HCT116 (cell line): ENCODE results near the gene MBNL2. TPM values are rescaled to one million over a fixed set of nuclear protein-coding genes. Genes with fewer than 3 reads are reported as not detected.
A peak's percentile ranks its signal among the peaks of the same experiment; 100 is the strongest.

ENCODE experiments used
- ATAC-seq: fragments of 200-7000 bp; cut with Tn5 transposase; 2 replicates; pipeline ENCODE4 v1.9.1; 2020; ENCODE audit warnings: mild to moderate bottlenecking, moderate library complexity
- BruUV-seq: library from RNA; stranded (reverse); fragments of 400-500 nt; replicated peaks from 2 replicates; lab custom pipeline; 2021; lab: Mats Ljungman, UMichigan
- CTCF ChIA-PET: fragments of 300-600 bp; sonication (Branson Sonifier 250); formaldehyde crosslinking; loops from one replicate; lab custom pipeline; 2021; ENCODE audit warnings: antibody characterized with exemption; lab: Charles Lee
- POLR2A ChIA-PET: fragments of 300-600, 350-600 bp; sonication (Branson Sonifier 250); formaldehyde crosslinking; loops from one replicate; lab custom pipeline; 2021; ENCODE audit warnings: antibody characterized with exemption; lab: Charles Lee
- RAD21 ChIA-PET, 2 experiments: fragments of 300-600 bp; sonication (Branson Sonifier 250); formaldehyde crosslinking; loops; one replicate each; lab custom pipeline; 2023; ENCODE audit warnings: low total read pairs in 2 of 2; ENCODE audit not compliant: uncharacterized antibody in 2 of 2, unreplicated experiment in 2 of 2, low non-redundant PET in 1 of 2; lab: Charles Lee
- DNase-seq: peaks from one replicate; pipeline ENCODE4 v3.0.0-alpha.2; 2010; ENCODE audit warnings: low read depth, low spot score
- H2AFZ ChIP-seq: fragments of 200-600 bp; shearing (Covaris generic), sonication (generic); 2 replicates; pipeline ENCODE4 v1.6.1; 2017; ENCODE audit warnings: low read depth, mixed run types, mixed read lengths, antibody characterized with exemption, low read length; ENCODE audit not compliant: poor library complexity, severe bottlenecking
- H3K27ac ChIP-seq: 2 replicates; pipeline ENCODE4 v1.5.1; 2012; ENCODE audit warnings: low read depth, low read length
- H3K27me3 ChIP-seq: fragments of 200-600 bp; sonication (generic); 2 replicates; pipeline ENCODE4 v1.6.1; 2016; ENCODE audit warnings: mixed run types, low read length, mixed read lengths; ENCODE audit not compliant: insufficient read depth
- H3K36me3 ChIP-seq, 2 experiments: fragments of 200-500 bp in 1 of 2; fragments of 200-600 bp in 1 of 2; sonication (Bioruptor generic) in 1 of 2; sonication (generic) in 1 of 2; 2 replicates each; pipeline versions ENCODE4 v1.5.1 to v1.6.1; 2014 to 2016; ENCODE audit warnings: low read length in 2 of 2, inconsistent platforms in 1 of 2, mixed read lengths in 1 of 2, mixed run types in 1 of 2; ENCODE audit not compliant: insufficient read depth in 2 of 2, control insufficient read depth in 1 of 2
- H3K4me1 ChIP-seq, 2 experiments: fragments of 200-600 bp in 1 of 2; sonication (generic) in 1 of 2; 2 replicates each; pipeline versions ENCODE4 v1.5.1 to v1.6.1; 2012 to 2017; ENCODE audit warnings: low read length in 2 of 2, inconsistent platforms in 1 of 2, mild to moderate bottlenecking in 1 of 2, mixed read lengths in 1 of 2, mixed run types in 1 of 2, moderate library complexity in 1 of 2; ENCODE audit not compliant: insufficient read depth in 2 of 2, control insufficient read depth in 1 of 2
- H3K4me2 ChIP-seq: fragments of 200-600 bp; sonication (generic); 2 replicates; pipeline ENCODE4 v1.6.1; 2017; ENCODE audit warnings: mixed run types, low read length, mixed read lengths
- H3K4me3 ChIP-seq, 2 experiments: fragments of 200-600 bp in 1 of 2; sonication (generic) in 1 of 2; replicated peaks in 1 of 2; 2 replicates each; pipeline ENCODE4 v1.5.1; 2011 to 2016; ENCODE audit warnings: low read length in 2 of 2, control low read depth in 1 of 2, low read depth in 1 of 2, mild to moderate bottlenecking in 1 of 2, mixed read lengths in 1 of 2, mixed run types in 1 of 2
- H3K79me2 ChIP-seq: fragments of 200-600 bp; sonication (generic); 2 replicates; pipeline ENCODE4 v1.6.1; 2017; ENCODE audit warnings: mild to moderate bottlenecking, mixed run types, low read length, moderate library complexity, mixed read lengths; ENCODE audit not compliant: insufficient read depth
- H3K9ac ChIP-seq: fragments of 200-600 bp; sonication (generic); 2 replicates; pipeline ENCODE4 v1.6.1; 2016; ENCODE audit warnings: low read length, mixed read lengths
- H3K9me2 ChIP-seq: fragments of 200-600 bp; sonication (generic), shearing (Covaris generic); 2 replicates; pipeline ENCODE4 v1.6.1; 2017; ENCODE audit warnings: mixed run types, mild to moderate bottlenecking, moderate library complexity; ENCODE audit not compliant: insufficient read depth
- H3K9me3 ChIP-seq, 2 experiments: fragments of 200-500 bp in 1 of 2; fragments of 200-600 bp in 1 of 2; sonication (Bioruptor generic) in 1 of 2; sonication (generic) in 1 of 2; 2 replicates each; pipeline ENCODE4 v1.6.1; 2014 to 2017; ENCODE audit warnings: low read length in 2 of 2, mixed read lengths in 2 of 2, inconsistent platforms in 1 of 2, low read depth in 1 of 2, mild to moderate bottlenecking in 1 of 2, mixed run types in 1 of 2, moderate library complexity in 1 of 2; ENCODE audit not compliant: control insufficient read depth in 1 of 2, insufficient read depth in 1 of 2
- H4K20me1 ChIP-seq: fragments of 200-600 bp; sonication (generic), shearing (Covaris generic); 2 replicates; pipeline ENCODE4 v1.6.1; 2017; ENCODE audit warnings: mixed run types, mild to moderate bottlenecking, moderate library complexity; ENCODE audit not compliant: insufficient read depth
- ATF3 ChIP-seq: IDR thresholded peaks from 2 replicates; pipeline ENCODE4 v1.6.1; 2012
- CBX3 ChIP-seq: IDR thresholded peaks from 2 replicates; pipeline ENCODE4 v1.6.1; 2012; ENCODE audit warnings: low read depth
- ELF1 ChIP-seq: IDR thresholded peaks from 2 replicates; pipeline ENCODE4 v1.6.1; 2012; ENCODE audit warnings: low read depth, borderline replicate concordance
- EZH2 ChIP-seq: fragments of 200-600 bp; sonication (generic); IDR thresholded peaks from 2 replicates; pipeline ENCODE4 v1.6.1; 2017; ENCODE audit warnings: antibody characterized with exemption, mixed run types
- EZH2phosphoT487 ChIP-seq: fragments of 200-600 bp; IDR thresholded peaks from 2 replicates; pipeline ENCODE4 v1.6.1; 2018; ENCODE audit warnings: antibody characterized with exemption, borderline replicate concordance
- FOSL1 ChIP-seq: IDR thresholded peaks from 2 replicates; pipeline ENCODE4 v1.6.1; 2012; ENCODE audit warnings: low read depth
- JUND ChIP-seq: IDR thresholded peaks from 2 replicates; pipeline ENCODE4 v1.6.1; 2012
- MAX ChIP-seq: IDR thresholded peaks from 2 replicates; pipeline ENCODE4 v1.6.1; 2012
- POLR2A ChIP-seq: IDR thresholded peaks from 2 replicates; pipeline ENCODE4 v1.7.0; 2011; ENCODE audit warnings: borderline replicate concordance; ENCODE audit not compliant: insufficient read depth, insufficient read length; ENCODE audit errors: extremely low read depth
- POLR2AphosphoS5 ChIP-seq: IDR thresholded peaks from 2 replicates; pipeline ENCODE4 v1.6.1; 2011; ENCODE audit warnings: mild to moderate bottlenecking, low read depth, low read length, moderate library complexity
- SP1 ChIP-seq: IDR thresholded peaks from 2 replicates; pipeline ENCODE4 v1.6.1; 2012; ENCODE audit warnings: low read depth
- SRF ChIP-seq: IDR thresholded peaks from 2 replicates; pipeline ENCODE4 v1.6.1; 2012; ENCODE audit warnings: low read depth
- TCF7L2 ChIP-seq: IDR thresholded peaks from 2 replicates; pipeline ENCODE4 v1.7.0; 2011; ENCODE audit warnings: borderline replicate concordance, inconsistent platforms; ENCODE audit not compliant: insufficient read depth, insufficient read length; ENCODE audit errors: extremely low read depth
- YY1 ChIP-seq: IDR thresholded peaks from 2 replicates; pipeline ENCODE4 v1.6.1; 2011; ENCODE audit warnings: low read length, low read depth, moderate library complexity, mild to moderate bottlenecking; ENCODE audit not compliant: insufficient replicate concordance; ENCODE audit errors: extremely low read depth
- ZFX ChIP-seq: fragments of 450-650 bp; IDR thresholded peaks from 2 replicates; pipeline ENCODE4 v1.6.1; 2017
- ZNF274 ChIP-seq: fragments of 200-500 bp; sonication (Bioruptor generic); IDR thresholded peaks from 2 replicates; pipeline ENCODE4 v1.6.1; 2014; ENCODE audit warnings: mild to moderate bottlenecking, low read depth, low read length, inconsistent platforms
- intact Hi-C: fragments of 100-400 bp; cut with micrococcal nuclease; formaldehyde crosslinking; loops from 2 replicates; pipeline ENCODE4 v1.10.0; 2022
- total RNA-seq: library from RNA; stranded (reverse); gene quantifications from one replicate; pipeline ENCODE4 v1.2.1, GENCODE V29; 2021; ENCODE audit not compliant: unreplicated experiment
- TF ChIP-seq, protein P1 (sequence below): IDR thresholded peaks from 2 replicates; pipeline ENCODE4 v1.6.1; 2012; ENCODE audit warnings: low read depth
- TF ChIP-seq, protein P2 (sequence below), 3 experiments: fragments of 200-600 bp in 1 of 3; sonication (generic) in 1 of 3; IDR thresholded peaks in 2 of 3; conservative IDR thresholded peaks in 1 of 3; 2 replicates each; pipeline ENCODE4 v1.5.1; 2012 to 2017; ENCODE audit warnings: low read depth in 2 of 3, low read length in 2 of 3, antibody characterized with exemption in 1 of 3, borderline replicate concordance in 1 of 3, control low read depth in 1 of 3, mild to moderate bottlenecking in 1 of 3, mixed read lengths in 1 of 3, mixed run types in 1 of 3, moderate library complexity in 1 of 3; ENCODE audit not compliant: insufficient read depth in 1 of 3
- TF ChIP-seq, protein P3 (sequence below): IDR thresholded peaks from 2 replicates; pipeline ENCODE4 v1.6.1; 2011; ENCODE audit warnings: mild to moderate bottlenecking, low read length, moderate library complexity; ENCODE audit not compliant: insufficient replicate concordance; ENCODE audit errors: extremely low read depth

Gene MBNL2
- total RNA-seq, 1 experiment from 2014 or later, result 73.9 TPM

- Histone ChIP-seq H3K9ac (no peak overlapping the region; the same call in 1 of the 2 replicates), H3K27me3 (no peaks in the 10 kb centered on the region), H3K9me2 (no peaks in the 10 kb centered on the region), H2AFZ (no peak overlapping the region), H3K79me2 (peaks cover 26% of the 10 kb centered on the region; the same call in 1 of the 2 replicates), H3K4me3 (no peak overlapping the region), H3K9me3 (no peaks in the 10 kb centered on the region), H4K20me1 (no peaks in the 10 kb centered on the region), H3K27ac (peak overlapping the region; percentile 90), H3K4me2 (peak overlapping the region; percentile 66), H3K36me3 (no peaks in the 10 kb centered on the region), H3K4me1 (peaks cover 47 to 51% of the 10 kb centered on the region in 2 experiments)
- intact Hi-C loops, result no loop called here
- ChIA-PET RAD21 (no interaction called here), CTCF (no interaction called here), POLR2A (no interaction called here)
- BruUV-seq, result no TSS peak
- no peak for ATAC-seq
- TF ChIP-seq, protein P1, sequence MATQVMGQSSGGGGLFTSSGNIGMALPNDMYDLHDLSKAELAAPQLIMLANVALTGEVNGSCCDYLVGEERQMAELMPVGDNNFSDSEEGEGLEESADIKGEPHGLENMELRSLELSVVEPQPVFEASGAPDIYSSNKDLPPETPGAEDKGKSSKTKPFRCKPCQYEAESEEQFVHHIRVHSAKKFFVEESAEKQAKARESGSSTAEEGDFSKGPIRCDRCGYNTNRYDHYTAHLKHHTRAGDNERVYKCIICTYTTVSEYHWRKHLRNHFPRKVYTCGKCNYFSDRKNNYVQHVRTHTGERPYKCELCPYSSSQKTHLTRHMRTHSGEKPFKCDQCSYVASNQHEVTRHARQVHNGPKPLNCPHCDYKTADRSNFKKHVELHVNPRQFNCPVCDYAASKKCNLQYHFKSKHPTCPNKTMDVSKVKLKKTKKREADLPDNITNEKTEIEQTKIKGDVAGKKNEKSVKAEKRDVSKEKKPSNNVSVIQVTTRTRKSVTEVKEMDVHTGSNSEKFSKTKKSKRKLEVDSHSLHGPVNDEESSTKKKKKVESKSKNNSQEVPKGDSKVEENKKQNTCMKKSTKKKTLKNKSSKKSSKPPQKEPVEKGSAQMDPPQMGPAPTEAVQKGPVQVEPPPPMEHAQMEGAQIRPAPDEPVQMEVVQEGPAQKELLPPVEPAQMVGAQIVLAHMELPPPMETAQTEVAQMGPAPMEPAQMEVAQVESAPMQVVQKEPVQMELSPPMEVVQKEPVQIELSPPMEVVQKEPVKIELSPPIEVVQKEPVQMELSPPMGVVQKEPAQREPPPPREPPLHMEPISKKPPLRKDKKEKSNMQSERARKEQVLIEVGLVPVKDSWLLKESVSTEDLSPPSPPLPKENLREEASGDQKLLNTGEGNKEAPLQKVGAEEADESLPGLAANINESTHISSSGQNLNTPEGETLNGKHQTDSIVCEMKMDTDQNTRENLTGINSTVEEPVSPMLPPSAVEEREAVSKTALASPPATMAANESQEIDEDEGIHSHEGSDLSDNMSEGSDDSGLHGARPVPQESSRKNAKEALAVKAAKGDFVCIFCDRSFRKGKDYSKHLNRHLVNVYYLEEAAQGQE, result no peak
- TF ChIP-seq ZNF274, result no peak
- TF ChIP-seq FOSL1, result no peak
- no peak for TF ChIP-seq EZH2
- no peak for TF ChIP-seq YY1
- TF ChIP-seq JUND, result no peak
- no peak for TF ChIP-seq ATF3
- TF ChIP-seq POLR2AphosphoS5, result no peak
- TF ChIP-seq POLR2A, result no peak
- TF ChIP-seq MAX, result no peak
- no peak for TF ChIP-seq CBX3
- TF ChIP-seq ELF1, result no peak
- no peak for TF ChIP-seq TCF7L2
- TF ChIP-seq, protein P2, sequence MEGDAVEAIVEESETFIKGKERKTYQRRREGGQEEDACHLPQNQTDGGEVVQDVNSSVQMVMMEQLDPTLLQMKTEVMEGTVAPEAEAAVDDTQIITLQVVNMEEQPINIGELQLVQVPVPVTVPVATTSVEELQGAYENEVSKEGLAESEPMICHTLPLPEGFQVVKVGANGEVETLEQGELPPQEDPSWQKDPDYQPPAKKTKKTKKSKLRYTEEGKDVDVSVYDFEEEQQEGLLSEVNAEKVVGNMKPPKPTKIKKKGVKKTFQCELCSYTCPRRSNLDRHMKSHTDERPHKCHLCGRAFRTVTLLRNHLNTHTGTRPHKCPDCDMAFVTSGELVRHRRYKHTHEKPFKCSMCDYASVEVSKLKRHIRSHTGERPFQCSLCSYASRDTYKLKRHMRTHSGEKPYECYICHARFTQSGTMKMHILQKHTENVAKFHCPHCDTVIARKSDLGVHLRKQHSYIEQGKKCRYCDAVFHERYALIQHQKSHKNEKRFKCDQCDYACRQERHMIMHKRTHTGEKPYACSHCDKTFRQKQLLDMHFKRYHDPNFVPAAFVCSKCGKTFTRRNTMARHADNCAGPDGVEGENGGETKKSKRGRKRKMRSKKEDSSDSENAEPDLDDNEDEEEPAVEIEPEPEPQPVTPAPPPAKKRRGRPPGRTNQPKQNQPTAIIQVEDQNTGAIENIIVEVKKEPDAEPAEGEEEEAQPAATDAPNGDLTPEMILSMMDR (IDR thresholded peaks at IDR 0.05 in 2 of 3, conservative IDR thresholded peaks at IDR 0.05 in 1 of 3; ENCODE audit: borderline replicate concordance in 1 of 3, insufficient read depth in 1 of 3, low read depth in 2 of 3, low read length in 2 of 3), result no peak
- no peak for TF ChIP-seq SRF
- TF ChIP-seq, protein P3, sequence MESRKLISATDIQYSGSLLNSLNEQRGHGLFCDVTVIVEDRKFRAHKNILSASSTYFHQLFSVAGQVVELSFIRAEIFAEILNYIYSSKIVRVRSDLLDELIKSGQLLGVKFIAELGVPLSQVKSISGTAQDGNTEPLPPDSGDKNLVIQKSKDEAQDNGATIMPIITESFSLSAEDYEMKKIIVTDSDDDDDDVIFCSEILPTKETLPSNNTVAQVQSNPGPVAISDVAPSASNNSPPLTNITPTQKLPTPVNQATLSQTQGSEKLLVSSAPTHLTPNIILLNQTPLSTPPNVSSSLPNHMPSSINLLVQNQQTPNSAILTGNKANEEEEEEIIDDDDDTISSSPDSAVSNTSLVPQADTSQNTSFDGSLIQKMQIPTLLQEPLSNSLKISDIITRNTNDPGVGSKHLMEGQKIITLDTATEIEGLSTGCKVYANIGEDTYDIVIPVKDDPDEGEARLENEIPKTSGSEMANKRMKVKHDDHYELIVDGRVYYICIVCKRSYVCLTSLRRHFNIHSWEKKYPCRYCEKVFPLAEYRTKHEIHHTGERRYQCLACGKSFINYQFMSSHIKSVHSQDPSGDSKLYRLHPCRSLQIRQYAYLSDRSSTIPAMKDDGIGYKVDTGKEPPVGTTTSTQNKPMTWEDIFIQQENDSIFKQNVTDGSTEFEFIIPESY, result no peak
- TF ChIP-seq EZH2phosphoT487, result no peak
- TF ChIP-seq ZFX, result no peak
- TF ChIP-seq SP1, result no peak
- DNase-seq, result no peak
These were observed 84.5 kb downstream of the MBNL2 start for GRCh38 chr13:97306645-97307044.
